Brain pericyte (primary cell): ENCODE measurements around the gene MCF2L.
"Not testable (repeated sequence)": the region's sequence is repeated elsewhere in the genome, so short reads cannot be mapped to it uniquely, and the experiment has no call there.

ENCODE experiments used
- DNase-seq: peaks from one replicate; pipeline ENCODE4 v3.0.0-alpha.2; 2012; ENCODE audit warnings: low read depth, low spot score

The MCF2L gene

GRCh38 chr13:113112475-113112874 is 143.5 kb downstream of the MCF2L start:
- DNase-seq: not testable (repeated sequence)

- DNase-seq: no peak
Observed at GRCh38 chr13:113112893-113113845, 144.2 kb downstream of the MCF2L start.

- no peak for DNase-seq
Observed at GRCh38 chr13:113113846-113114271, 144.8 kb downstream of the MCF2L start.

- no peak for DNase-seq
Observed at GRCh38 chr13:113114511-113115362, 145.7 kb downstream of the MCF2L start.

DNA sequence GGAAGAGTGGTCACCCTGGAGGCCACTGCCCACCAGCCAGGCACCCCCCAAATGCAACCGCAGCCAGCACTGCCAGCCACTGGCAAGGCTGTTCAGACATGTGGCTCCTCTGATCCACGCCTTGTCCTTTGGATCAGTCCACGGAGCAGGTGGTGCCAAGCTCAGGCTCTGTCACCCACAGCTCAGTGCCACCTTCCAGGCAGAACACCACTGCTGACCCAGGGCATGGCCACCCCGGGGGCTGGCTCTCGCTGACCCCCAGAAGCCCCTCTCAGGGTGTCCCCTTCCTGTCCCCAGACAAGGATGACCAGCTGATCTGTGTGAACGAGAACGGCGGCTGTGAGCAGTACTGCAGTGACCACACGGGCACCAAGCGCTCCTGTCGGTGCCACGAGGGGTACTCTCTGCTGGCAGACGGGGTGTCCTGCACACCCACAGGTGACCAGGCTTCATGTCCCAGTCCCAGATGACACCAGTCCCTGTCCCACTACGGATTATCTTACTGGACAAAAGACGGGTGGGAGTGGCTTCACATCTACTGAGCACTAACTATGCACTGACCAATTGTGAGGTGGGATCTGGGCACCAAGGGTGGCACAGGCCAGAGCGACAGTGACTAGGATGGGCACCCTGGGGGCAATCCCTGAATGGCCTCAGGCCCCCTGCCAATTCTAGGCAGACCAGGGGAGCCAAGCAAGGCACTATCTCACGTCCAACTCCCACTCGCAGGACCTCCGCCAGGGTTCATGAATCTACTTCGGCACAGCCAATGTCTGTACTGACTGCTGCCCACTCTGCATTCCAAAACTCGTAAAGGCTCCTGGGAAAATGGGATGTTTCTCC is 146.6 kb downstream of the MCF2L start:
- no peak for DNase-seq

DNA sequence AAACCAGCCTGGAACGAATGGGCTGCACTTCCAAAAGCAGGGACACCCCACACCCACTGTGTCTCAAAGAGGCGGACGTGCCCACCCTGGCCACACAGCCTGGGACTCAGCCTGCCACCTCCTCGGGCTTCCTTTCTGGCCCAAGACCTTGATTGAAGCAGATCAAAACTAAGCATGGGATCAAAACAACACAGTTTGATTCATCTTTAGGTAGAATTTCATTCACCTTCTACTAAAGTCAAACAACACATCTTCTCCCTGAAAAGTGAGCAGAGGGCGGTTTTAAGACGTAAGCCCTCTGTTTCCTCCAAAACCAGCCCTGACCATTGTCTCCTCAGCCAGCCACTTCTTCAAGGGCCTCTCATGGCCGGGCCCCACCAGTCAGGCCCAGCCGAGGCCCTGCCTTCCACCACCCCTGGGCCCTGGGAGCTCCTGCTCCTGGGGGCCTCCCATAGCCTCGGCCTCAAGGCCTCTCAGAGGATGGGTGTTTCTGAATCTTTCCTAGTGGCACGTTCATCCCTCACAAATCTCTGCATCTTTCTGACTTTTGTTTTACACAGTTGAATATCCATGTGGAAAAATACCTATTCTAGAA is 147.3 kb downstream of the MCF2L start:
- DNase-seq: no peak

- no peak for DNase-seq
Observed at GRCh38 chr13:113116871-113117271, 147.9 kb downstream of the MCF2L start.

DNA sequence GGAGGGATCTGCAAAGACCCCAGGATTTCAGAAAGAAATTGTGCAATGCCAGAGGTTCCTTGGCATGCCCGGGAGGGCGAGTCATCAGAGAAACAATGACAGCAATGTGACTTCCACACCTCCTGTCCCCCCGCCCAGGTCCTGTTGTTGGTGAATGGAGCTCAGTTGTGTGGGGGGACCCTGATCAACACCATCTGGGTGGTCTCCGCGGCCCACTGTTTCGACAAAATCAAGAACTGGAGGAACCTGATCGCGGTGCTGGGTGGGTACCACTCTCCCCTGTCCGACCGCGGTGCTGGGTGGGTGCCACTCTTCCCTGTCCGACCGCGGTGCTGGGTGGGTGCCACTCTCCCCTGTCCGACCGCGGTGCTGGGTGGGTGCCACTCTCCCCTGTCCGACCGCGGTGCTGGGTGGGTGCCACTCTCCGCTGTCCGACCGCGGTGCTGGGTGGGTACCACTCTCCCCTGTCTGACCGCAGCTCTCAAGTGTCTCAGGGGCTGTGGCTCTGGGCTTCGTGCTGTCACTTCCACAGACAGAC is 148.4 kb downstream of the MCF2L start:
- DNase-seq: no peak

- no peak for DNase-seq
Observed at GRCh38 chr13:113117911-113118260, 148.9 kb downstream of the MCF2L start.

GRCh38 chr13:113118261-113119021 is 149.4 kb downstream of the MCF2L start:
- no peak for DNase-seq

DNA sequence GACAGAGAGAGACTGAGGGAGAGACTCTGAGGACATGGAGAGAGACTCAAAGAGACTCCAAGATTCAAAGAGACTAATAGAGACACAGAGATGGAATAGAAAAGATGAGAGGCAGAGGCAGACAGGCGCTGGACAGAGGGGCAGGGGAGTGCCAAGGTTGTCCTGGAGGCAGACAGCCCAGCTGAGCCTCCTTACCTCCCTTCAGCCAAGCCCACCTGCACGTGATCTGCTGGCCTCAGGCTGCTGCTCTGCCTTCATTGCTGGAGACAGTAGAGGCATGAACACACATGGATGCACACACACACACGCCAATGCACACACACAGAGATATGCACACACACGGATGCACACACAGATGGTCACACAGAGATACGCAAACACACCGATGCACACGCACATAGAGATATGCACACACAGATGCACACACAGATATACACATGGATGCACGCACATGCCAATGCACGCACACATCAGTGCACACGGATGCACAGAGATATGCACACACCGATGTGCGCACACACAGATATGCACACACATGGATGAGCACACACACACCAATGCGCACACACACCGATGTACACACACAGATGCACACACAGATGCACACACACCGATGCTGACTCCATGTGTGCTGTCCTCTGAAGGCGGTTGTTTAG is 150.3 kb downstream of the MCF2L start:
- DNase-seq: no peak

- no peak for DNase-seq
Observed at GRCh38 chr13:113119822-113120189, 150.8 kb downstream of the MCF2L start.

DNA sequence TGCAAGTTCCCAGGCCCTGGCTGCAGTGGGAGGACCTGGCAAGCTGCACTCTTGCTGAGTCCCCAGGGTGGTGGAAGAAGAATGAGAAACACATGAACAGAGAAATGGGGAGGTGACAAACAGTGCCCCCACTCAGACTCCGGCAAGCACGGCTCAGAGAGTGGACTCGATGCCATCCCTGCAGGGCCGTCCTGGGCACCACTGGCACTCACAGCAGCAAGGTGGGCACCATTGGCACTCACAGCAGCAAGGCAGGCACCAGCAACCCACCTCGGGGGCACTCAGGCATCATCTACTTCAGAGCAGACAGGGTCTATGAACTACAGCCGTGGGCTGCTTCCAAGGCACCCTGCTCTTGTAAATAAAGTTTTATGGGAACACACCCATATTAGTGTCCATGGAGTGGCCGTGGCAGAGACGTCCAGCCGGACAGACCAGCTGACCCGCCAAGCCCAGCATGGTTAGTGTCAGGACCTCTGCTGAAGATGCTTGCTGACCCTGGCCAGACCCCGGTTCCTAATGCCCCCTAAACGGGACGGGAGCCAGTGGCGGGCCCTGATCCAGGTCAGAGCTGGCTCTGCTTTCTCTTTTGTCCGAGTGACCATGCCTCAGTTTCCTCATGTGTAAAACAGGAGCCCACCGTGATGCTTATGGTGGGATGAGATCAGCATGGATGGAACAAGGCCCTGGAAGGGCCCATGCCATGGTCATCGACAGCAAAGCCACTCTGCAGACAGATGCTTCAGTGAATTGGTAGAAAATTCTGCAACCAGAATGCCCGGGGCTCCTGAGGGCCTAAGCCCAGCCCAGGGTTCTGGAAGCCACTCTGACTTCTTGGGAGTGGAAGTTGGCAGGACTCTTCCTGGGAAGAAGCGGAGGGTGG is 151.5 kb downstream of the MCF2L start:
- DNase-seq: no peak

GRCh38 chr13:113121183-113121927 is 152.3 kb downstream of the MCF2L start:
- no peak for DNase-seq

GRCh38 chr13:113121928-113122471 is 153.0 kb downstream of the MCF2L start:
- no peak for DNase-seq

- no peak for DNase-seq
Observed at GRCh38 chr13:113122550-113123225, 153.7 kb downstream of the MCF2L start, which contains the start of gene F10. F10 (plus strand) TSS chr13:113122799; CDS start chr13:113122856, 57 bp downstream.
